ENCODE results near the gene TNS1.
"Not testable (repeated sequence)": the region's sequence is repeated elsewhere in the genome, so short reads cannot be mapped to it uniquely, and the experiment has no call there.

TNS1 gene

DNA sequence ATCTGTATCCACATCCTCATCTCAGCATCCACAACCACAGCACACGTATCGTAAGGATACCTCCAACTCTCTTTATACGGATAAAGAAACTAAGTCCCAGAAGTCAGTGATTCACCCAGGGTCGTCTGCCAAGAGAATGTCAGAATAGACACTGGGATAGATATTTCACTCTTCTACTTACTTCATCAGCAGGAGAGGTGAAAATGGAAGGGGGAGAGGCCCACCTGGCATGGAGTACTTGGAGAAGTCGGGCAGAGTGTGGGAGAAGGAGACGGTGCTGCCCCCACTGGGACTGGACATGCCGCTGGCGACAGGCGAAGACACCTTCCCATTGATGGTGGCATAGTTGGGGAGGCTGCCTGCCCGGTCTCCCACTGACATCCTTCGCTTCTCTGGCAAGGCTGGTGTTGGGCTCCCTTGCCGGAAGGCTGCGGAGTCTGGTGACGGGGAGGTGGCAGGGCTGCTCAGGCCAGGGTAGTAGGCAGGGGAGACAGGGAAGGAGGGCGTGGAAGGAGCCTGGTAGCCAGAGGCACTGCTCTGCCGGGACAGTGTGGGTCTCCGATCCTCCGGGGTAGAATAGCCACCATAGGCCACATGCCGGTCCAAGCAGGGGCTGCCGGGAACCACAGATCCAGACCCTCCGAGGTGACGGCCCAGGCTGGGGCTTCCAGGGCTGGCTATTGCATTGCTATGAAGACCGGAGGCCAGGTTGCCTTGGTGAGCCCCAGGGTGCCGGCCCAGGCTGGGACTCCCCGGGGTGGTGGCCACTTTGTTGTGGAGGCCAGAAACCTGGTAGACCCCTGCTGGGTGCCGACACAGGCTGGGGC lies 185.1 kb downstream of the TNS1 start:
- H3K4me3 ChIP-seq (ENCODE audit: low read length) = no peak overlapping the region
- H3K4me1 ChIP-seq (ENCODE audit: control insufficient read depth, insufficient read depth, low read length) = peaks cover 10% of the 10 kb centered on the region
- no peak overlapping the region for H3K9ac ChIP-seq (ENCODE audit: low read length)
- H3K9me3 ChIP-seq (ENCODE audit: control insufficient read depth, low read length) = no peaks in the 10 kb centered on the region
- H3K36me3 ChIP-seq (ENCODE audit: control insufficient read depth, insufficient read depth, low read length) = peaks cover 5% of the 10 kb centered on the region
- no peaks in the 10 kb centered on the region for H3K27me3 ChIP-seq (ENCODE audit: control insufficient read depth, insufficient read depth, low read length)

- Histone ChIP-seq H3K4me1 (ENCODE audit: control insufficient read depth, insufficient read depth, low read length) (peaks cover 10% of the 10 kb centered on the region), H3K4me3 (ENCODE audit: low read length) (no peak overlapping the region), H3K9ac (ENCODE audit: low read length) (no peak overlapping the region), H3K27me3 (ENCODE audit: control insufficient read depth, insufficient read depth, low read length) (no peaks in the 10 kb centered on the region), H3K9me3 (ENCODE audit: control insufficient read depth, low read length) (no peaks in the 10 kb centered on the region), H3K36me3 (ENCODE audit: control insufficient read depth, insufficient read depth, low read length) (peaks cover 5% of the 10 kb centered on the region)
These were observed 186.4 kb downstream of the TNS1 start for GRCh38 chr2:217816396-217816869.

GRCh38 chr2:217813828-217814227 lies 189.0 kb downstream of the TNS1 start:
- Histone ChIP-seq H3K9ac (ENCODE audit: low read length) (no peak overlapping the region), H3K4me1 (ENCODE audit: control insufficient read depth, insufficient read depth, low read length) (peaks cover 10% of the 10 kb centered on the region), H3K36me3 (ENCODE audit: control insufficient read depth, insufficient read depth, low read length) (peaks cover 5% of the 10 kb centered on the region), H3K9me3 (ENCODE audit: control insufficient read depth, low read length) (no peaks in the 10 kb centered on the region), H3K27me3 (ENCODE audit: control insufficient read depth, insufficient read depth, low read length) (no peaks in the 10 kb centered on the region), H3K4me3 (ENCODE audit: low read length) (no peak overlapping the region)

DNA sequence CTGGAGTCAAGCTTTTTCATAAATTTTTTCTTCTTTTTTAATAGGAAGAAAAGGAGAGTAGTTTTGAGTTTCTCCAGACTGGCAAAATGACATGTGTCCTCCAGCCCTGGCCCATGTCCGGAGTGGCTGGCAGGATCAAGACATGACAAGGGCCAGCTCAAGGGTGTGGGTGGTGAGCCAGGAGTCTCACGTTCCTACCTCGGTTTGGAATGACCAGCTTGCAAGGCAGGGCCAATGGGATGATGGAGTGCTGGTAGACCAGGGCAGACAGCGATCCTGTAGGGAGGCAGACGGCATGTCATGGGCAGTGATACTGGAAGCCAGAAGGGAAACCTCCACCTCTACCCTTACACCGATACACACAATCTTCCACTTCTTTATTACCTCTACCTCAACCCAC lies 190.6 kb downstream of the TNS1 start:
- H3K36me3 ChIP-seq (ENCODE audit: control insufficient read depth, insufficient read depth, low read length) = peaks cover 5% of the 10 kb centered on the region
- H3K9me3 ChIP-seq (ENCODE audit: control insufficient read depth, low read length) = no peaks in the 10 kb centered on the region
- no peak overlapping the region for H3K4me3 ChIP-seq (ENCODE audit: low read length)
- no peak overlapping the region for H3K9ac ChIP-seq (ENCODE audit: low read length)
- H3K4me1 ChIP-seq (ENCODE audit: control insufficient read depth, insufficient read depth, low read length) = peaks cover 9% of the 10 kb centered on the region
- H3K27me3 ChIP-seq (ENCODE audit: control insufficient read depth, insufficient read depth, low read length) = no peaks in the 10 kb centered on the region

DNA sequence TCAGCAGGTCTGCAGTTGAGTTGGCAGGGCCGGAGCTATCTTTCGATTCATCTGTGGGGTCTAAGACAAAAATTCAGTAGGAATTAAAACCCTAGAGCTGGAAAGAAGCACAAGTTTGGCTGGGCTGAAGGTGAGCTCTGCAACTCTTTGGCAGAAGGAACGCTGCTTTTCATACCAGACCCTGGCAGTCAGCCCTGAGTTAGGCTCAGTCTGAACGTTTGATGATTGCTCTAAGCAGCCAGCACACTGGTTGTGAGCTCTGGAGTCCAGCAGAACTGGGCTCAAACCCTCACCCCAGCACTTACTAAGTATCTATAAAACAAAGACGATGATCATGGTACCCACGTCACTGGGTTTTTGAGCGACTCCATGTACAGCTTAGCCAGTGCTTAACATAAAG lies 192.5 kb downstream of the TNS1 start:
- no peaks in the 10 kb centered on the region for H3K27me3 ChIP-seq (ENCODE audit: control insufficient read depth, insufficient read depth, low read length)
- peaks cover 5% of the 10 kb centered on the region for H3K36me3 ChIP-seq (ENCODE audit: control insufficient read depth, insufficient read depth, low read length)
- H3K9me3 ChIP-seq (ENCODE audit: control insufficient read depth, low read length) = no peaks in the 10 kb centered on the region
- no peak overlapping the region for H3K4me3 ChIP-seq (ENCODE audit: low read length)
- H3K4me1 ChIP-seq (ENCODE audit: control insufficient read depth, insufficient read depth, low read length) = no peaks in the 10 kb centered on the region
- no peak overlapping the region for H3K9ac ChIP-seq (ENCODE audit: low read length)

- H3K27me3 ChIP-seq (ENCODE audit: control insufficient read depth, insufficient read depth, low read length) = no peaks in the 10 kb centered on the region
- H3K9me3 ChIP-seq (ENCODE audit: control insufficient read depth, low read length) = no peaks in the 10 kb centered on the region
- H3K4me1 ChIP-seq (ENCODE audit: control insufficient read depth, insufficient read depth, low read length) = no peaks in the 10 kb centered on the region
- peaks cover under 1% of the 10 kb centered on the region for H3K36me3 ChIP-seq (ENCODE audit: control insufficient read depth, insufficient read depth, low read length)
- no peak overlapping the region for H3K4me3 ChIP-seq (ENCODE audit: low read length)
- no peak overlapping the region for H3K9ac ChIP-seq (ENCODE audit: low read length)
These were observed 193.1 kb downstream of the TNS1 start for GRCh38 chr2:217809736-217810135.

DNA sequence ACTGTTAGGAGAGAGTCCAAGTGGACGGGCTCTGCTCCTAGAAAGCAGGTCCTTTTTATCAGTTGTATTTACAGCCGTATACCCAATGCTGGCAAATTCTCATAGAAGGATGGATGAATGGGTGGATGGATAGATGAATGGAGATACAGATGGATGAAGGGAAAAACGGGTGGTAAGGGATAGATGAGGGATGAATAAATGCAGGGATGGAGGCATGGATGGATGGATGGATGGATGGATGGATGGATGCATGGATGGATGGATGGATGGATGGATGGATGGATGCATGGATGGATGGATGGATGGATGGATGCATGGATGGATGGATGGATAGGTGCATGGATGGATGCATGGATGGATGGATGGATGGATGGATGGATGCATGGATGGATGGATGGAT lies 193.8 kb downstream of the TNS1 start:
- H3K4me3 ChIP-seq (ENCODE audit: low read length); H3K9me3 ChIP-seq (ENCODE audit: control insufficient read depth, low read length); H3K9ac ChIP-seq (ENCODE audit: low read length); H3K36me3 ChIP-seq (ENCODE audit: control insufficient read depth, insufficient read depth, low read length); H3K27me3 ChIP-seq (ENCODE audit: control insufficient read depth, insufficient read depth, low read length); H3K4me1 ChIP-seq (ENCODE audit: control insufficient read depth, insufficient read depth, low read length): not testable (repeated sequence)

- Histone ChIP-seq H3K9me3 (ENCODE audit: control insufficient read depth, low read length) (no peaks in the 10 kb centered on the region), H3K36me3 (ENCODE audit: control insufficient read depth, insufficient read depth, low read length) (no peaks in the 10 kb centered on the region), H3K9ac (ENCODE audit: low read length) (no peak overlapping the region), H3K4me1 (ENCODE audit: control insufficient read depth, insufficient read depth, low read length) (no peaks in the 10 kb centered on the region), H3K4me3 (ENCODE audit: low read length) (no peak overlapping the region), H3K27me3 (ENCODE audit: control insufficient read depth, insufficient read depth, low read length) (no peaks in the 10 kb centered on the region)
These were observed 194.5 kb downstream of the TNS1 start for GRCh38 chr2:217808326-217808725.

- no peaks in the 10 kb centered on the region for H3K27me3 ChIP-seq (ENCODE audit: control insufficient read depth, insufficient read depth, low read length)
- H3K9ac ChIP-seq (ENCODE audit: low read length) = no peak overlapping the region
- no peak overlapping the region for H3K4me3 ChIP-seq (ENCODE audit: low read length)
- H3K4me1 ChIP-seq (ENCODE audit: control insufficient read depth, insufficient read depth, low read length) = no peaks in the 10 kb centered on the region
- no peaks in the 10 kb centered on the region for H3K9me3 ChIP-seq (ENCODE audit: control insufficient read depth, low read length)
- no peaks in the 10 kb centered on the region for H3K36me3 ChIP-seq (ENCODE audit: control insufficient read depth, insufficient read depth, low read length)
These were observed 195.0 kb downstream of the TNS1 start for GRCh38 chr2:217807753-217808152.

DNA sequence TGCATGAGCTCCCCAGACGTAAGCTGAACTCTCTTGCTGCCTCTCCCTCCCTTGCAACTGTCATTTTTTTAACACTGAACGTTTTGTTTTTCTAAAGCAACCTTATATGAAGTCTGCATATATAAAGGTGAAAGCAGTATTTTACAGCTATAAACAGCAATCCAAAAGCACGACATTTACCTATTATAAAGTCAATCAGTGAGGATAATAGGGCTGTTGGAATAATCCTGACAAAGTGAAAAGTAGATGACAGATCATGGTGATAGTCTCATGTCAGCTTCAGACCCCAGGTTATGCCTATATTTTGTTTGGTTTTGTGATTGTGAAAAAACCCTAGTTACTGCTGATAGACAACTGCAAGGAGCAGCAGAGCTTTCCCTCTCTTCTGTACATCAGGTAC lies 195.8 kb downstream of the TNS1 start:
- H3K9ac ChIP-seq (ENCODE audit: low read length) = no peak overlapping the region
- H3K4me3 ChIP-seq (ENCODE audit: low read length) = no peak overlapping the region
- H3K9me3 ChIP-seq (ENCODE audit: control insufficient read depth, low read length) = no peaks in the 10 kb centered on the region
- H3K36me3 ChIP-seq (ENCODE audit: control insufficient read depth, insufficient read depth, low read length) = no peaks in the 10 kb centered on the region
- H3K4me1 ChIP-seq (ENCODE audit: control insufficient read depth, insufficient read depth, low read length) = no peaks in the 10 kb centered on the region
- no peaks in the 10 kb centered on the region for H3K27me3 ChIP-seq (ENCODE audit: control insufficient read depth, insufficient read depth, low read length)

- Histone ChIP-seq H3K27me3 (ENCODE audit: control insufficient read depth, insufficient read depth, low read length) (no peaks in the 10 kb centered on the region), H3K4me3 (ENCODE audit: low read length) (no peak overlapping the region), H3K36me3 (ENCODE audit: control insufficient read depth, insufficient read depth, low read length) (no peaks in the 10 kb centered on the region), H3K9ac (ENCODE audit: low read length) (no peak overlapping the region), H3K9me3 (ENCODE audit: control insufficient read depth, low read length) (no peaks in the 10 kb centered on the region), H3K4me1 (ENCODE audit: control insufficient read depth, insufficient read depth, low read length) (no peaks in the 10 kb centered on the region)
These were observed 196.4 kb downstream of the TNS1 start for GRCh38 chr2:217806482-217806765.

- Histone ChIP-seq H3K4me3 (ENCODE audit: low read length) (no peak overlapping the region), H3K9me3 (ENCODE audit: control insufficient read depth, low read length) (no peaks in the 10 kb centered on the region), H3K27me3 (ENCODE audit: control insufficient read depth, insufficient read depth, low read length) (no peaks in the 10 kb centered on the region), H3K9ac (ENCODE audit: low read length) (no peak overlapping the region), H3K36me3 (ENCODE audit: control insufficient read depth, insufficient read depth, low read length) (no peaks in the 10 kb centered on the region), H3K4me1 (ENCODE audit: control insufficient read depth, insufficient read depth, low read length) (no peaks in the 10 kb centered on the region)
These were observed 196.9 kb downstream of the TNS1 start for GRCh38 chr2:217805668-217806481.

Measured in mucosa of stomach (tissue), 1 donor.